Measurements from ENCODE around the gene FN1.

FN1 gene

DNA sequence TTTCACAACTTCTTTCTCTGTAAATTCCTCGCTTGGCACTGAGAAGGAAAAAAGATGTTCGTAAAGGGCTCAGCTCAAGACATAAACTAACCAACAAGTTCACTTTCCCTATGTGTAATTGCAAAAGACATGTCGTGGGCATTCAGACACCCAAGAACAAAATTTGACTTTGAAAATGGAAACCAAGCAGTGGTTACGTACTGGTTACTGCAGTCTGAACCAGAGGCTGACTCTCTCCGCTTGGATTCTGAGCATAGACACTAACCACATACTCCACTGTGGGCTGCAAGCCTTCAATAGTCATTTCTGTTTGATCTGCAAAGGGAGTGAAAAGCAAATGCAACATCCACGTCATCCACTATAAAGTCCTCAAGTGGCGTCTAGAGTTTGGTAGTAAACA lies 53.9 kb downstream of the FN1 start:
- no peak for DNase-seq

- no peak for DNase-seq
Observed at GRCh38 chr2:215380699-215381098, 55.2 kb downstream of the FN1 start.

DNA sequence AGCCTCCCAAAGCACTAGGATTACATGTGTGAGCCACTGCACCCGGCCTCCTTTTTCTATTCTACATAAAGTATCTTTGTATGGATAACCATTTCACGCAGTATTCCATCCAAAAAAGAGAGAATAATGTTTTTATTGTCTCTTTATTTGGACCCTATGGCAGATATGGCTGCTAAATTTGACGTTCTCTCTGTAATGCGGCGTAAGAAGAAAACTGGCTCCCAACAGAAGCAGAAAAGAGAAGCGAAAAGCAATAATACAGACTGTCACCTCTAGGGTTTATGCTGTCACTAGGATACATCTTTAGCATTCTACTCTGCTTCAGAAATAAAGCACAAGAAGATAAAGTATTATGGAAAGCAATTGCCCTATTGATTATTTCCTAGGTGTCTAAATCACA lies 55.9 kb downstream of the FN1 start:
- DNase-seq = no peak

DNA sequence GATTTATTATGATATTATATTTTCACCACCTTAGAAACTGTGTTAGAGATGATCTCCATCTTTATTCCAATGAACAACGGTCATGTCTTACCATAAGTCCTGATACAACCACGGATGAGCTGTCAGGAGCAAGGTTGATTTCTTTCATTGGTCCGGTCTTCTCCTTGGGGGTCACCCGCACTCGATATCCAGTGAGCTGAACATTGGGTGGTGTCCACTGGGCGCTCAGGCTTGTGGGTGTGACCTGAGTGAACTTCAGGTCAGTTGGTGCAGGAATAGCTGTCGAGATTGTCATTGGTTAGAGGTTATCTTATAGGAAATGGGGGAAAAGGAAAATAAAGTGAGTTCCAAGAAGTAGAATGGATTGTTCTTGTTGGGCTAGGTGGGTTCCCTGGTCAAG lies 56.8 kb downstream of the FN1 start:
- no peak for DNase-seq

DNA sequence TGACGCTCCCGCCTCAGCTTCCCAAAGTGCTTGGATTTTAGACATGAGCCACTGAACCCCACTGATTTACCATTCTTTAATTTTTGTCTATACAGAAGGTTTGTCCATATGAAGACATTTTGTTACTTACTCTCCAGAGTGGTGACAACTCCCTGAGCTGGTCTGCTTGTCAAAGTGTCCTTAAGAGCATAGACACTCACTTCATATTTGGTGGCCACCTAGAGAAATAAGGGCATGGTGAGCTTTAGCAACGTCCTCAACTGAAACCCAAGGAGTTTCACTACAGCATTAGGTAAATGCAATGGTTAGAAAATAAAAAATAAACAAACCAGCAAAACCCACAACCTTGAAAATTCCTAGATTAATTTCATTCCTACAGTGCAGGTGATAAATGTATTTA lies 57.8 kb downstream of the FN1 start:
- no peak for DNase-seq

GRCh38 chr2:215377283-215377682 lies 58.6 kb downstream of the FN1 start:
- no peak for DNase-seq

DNA sequence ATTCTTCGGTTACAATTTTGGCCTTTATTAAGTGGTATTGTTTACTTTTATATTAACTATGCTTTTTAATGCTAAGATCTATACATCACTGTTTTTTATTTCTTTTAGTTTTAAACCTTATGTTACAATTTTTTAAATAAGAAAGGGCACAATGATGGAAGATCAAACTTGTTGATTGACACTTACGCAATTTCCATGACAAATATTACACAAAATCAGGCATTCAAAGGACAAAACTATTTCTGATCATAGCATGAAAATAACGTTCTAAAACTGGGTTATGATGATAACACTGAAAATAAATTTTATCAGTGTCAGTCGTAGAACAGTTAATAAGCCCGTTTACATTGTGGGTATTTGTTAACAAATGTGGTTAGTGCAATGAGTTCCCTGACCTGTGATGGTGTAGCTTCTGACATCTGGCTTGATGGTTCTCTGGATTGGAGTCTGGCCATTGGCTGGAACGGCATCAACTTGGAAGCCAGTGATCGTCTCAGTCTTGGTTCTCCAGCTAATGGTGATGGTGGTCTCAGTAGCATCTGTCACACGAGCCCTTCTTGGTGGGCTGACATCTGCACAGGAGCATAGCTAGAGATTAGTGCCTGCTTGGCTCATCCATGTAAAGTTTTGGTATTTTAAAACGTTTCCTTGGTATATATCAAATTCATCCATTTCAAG lies 59.6 kb downstream of the FN1 start:
- no peak for DNase-seq

DNA sequence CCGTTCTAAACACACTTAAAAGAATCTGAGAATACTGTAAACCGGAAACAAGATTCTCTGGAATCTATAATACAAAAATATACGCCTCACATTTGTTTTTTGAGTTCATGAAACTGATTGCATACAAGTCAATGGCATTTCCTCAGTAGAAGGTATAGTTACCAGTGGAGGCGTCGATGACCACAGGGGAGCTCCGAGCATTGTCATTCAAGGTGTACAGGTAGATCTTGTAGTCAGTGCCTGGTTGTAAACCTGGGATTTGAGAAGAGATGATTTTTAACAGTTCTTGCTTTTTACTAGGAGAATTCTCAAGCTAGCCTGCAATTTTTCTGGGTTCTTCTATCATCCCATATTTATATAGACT lies 60.4 kb downstream of the FN1 start:
- DNase-seq = no peak

GRCh38 chr2:215374642-215375466 lies 61.0 kb downstream of the FN1 start:
- no peak for DNase-seq

DNA sequence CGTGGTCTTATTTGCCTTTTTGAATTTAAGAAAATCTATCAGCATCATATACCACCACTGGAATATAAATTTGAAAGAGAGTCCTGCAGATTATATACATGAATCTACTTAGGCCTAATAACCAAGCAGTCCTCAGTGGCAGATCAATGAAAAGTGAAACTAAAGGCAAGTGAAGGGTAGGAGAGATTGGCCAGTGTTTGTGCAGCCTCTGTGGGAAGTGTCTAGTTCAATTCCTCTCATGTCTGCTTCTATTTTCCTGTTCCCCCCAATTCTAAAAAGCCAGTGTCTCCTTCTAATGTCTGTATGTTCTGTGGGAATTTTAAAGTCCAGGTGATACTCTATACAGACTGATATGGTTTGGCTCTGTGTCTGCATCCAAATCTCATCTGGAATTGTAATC lies 61.9 kb downstream of the FN1 start:
- no peak for DNase-seq

- DNase-seq = no peak
Observed at GRCh38 chr2:215372968-215373649, 62.8 kb downstream of the FN1 start.

DNA sequence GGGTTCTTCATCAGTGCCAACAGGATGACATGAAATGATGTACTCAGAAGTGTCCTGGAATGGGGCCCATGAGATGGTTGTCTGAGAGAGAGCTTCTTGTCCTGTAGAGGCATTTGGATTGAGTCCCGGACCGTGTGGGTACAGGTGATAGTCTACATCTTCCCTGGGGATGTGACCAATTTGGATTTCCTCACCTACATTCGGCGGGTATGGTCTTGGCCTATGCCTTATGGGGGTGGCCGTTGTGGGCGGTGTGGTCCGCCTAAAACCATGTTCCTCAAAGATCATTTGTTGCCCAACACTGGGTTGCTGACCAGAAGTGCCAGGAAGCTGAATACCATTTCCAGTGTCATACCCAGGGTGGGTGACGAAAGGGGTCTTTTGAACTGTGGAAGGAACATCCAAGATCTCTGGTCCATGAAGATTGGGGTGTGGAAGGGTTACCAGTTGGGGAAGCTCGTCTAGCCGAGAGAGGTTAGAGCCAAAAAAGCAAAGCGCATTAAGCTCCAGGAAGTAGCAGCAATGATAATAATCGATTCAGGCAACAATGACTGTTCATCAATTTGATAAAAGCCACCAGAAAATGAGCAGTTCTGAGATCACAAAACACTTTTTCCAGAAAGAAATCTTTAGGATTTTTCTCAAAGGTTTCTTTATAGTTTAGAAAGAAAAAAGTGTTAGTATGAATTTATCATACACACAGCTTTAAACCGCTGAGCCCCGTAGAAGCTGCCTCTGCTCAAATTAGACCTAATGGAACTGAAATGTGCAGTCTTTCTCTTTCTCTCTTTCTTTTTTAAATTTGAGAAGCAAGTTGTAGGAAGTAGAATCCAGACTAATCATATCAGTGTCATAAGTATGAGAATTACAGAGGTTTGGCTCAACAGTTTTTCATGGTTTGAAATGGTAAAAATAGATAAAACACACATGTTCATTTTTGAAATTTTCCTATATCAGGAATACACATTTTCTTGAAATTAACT lies 63.7 kb downstream of the FN1 start:
- no peak for DNase-seq

DNA sequence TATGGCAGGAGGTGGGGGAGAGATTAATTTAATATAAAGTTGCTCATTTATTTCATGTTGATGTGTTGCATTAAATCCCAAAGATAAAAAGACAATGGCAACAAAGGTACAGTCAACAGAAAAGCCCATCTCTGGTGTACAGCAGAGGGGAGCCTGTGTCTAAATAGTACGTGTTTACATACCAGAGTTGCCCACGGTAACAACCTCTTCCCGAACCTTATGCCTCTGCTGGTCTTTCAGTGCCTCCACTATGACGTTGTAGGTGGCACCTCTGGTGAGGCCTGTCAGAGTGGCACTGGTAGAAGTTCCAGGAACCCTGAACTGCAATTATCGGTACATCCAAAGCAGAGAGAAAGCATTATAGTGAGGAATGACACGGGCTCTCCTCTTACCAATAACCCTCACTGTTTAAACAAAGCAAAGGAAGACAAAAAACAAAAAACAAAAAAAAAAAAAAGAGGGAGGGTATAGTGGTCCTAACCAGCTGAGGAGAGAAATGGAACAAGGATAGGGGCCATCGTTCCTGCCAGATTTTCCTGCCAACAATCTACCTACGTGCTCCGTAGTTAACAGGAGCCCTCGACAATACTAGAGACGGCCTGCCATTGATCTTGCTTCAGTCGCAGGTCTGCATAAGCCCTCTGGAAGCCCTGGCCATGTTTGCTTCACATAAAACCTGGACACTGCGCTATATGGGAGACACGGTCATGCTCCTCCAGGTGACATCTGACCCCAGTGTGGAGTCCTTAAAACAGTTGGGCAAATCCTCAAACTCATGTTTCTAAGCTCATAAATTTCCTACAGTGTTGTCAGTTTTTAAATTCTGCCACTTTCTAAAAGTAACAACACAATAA lies 65.5 kb downstream of the FN1 start:
- DNase-seq = no peak

- DNase-seq = no peak
Observed at GRCh38 chr2:215369181-215369760, 66.6 kb downstream of the FN1 start.

GRCh38 chr2:215368493-215368809 lies 67.4 kb downstream of the FN1 start:
- DNase-seq = no peak

GRCh38 chr2:215367662-215368492 lies 68.0 kb downstream of the FN1 start:
- no peak for DNase-seq

DNA sequence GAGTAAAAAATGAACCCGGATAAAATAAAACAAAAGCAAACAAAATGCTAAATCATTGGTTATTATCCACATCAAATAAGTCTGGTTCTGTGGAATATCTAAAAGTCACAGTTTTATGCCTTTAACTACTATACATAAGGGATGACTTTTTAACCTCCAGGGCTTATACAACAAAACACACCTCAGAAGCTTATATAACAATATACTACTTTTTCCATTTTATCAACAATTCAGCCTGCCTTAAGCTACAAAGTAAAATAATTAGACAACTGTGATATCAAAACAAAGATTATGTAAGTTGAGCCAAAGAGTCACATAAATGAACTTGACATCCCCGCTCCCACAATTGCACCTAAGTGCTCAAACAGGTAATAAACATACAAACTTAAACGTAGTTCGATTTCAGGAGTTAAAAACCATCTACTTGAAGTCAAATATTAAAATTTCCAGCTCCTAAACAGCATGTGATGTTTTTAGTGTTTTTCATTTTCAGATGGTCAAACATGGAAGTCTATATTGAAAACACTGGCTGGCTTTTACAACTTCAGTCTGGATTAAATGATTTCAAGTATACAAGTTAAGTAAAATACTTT lies 69.3 kb downstream of the FN1 start:
- DNase-seq = no peak

DNA sequence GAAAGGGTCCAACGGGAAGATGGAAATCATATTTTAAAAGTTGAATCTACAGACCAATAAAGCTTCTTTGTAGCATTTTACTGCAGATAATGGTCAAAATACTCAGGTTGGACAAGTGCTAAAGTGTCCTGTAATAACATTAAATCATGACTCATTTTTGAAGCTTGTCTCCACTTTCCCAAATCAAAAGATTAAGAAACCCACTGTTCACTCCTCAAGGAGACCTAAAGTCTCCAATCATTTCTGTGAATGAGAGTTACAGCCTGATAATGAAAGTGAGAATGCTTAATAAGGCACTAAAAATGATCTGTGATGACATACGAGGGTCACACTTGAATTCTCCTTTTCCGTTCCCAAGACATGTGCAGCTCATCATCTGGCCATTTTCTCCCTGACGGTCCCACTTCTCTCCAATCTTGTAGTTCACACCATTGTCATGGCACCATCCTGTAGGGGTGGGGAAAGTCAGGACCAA lies 70.6 kb downstream of the FN1 start:
- DNase-seq = no peak

DNA sequence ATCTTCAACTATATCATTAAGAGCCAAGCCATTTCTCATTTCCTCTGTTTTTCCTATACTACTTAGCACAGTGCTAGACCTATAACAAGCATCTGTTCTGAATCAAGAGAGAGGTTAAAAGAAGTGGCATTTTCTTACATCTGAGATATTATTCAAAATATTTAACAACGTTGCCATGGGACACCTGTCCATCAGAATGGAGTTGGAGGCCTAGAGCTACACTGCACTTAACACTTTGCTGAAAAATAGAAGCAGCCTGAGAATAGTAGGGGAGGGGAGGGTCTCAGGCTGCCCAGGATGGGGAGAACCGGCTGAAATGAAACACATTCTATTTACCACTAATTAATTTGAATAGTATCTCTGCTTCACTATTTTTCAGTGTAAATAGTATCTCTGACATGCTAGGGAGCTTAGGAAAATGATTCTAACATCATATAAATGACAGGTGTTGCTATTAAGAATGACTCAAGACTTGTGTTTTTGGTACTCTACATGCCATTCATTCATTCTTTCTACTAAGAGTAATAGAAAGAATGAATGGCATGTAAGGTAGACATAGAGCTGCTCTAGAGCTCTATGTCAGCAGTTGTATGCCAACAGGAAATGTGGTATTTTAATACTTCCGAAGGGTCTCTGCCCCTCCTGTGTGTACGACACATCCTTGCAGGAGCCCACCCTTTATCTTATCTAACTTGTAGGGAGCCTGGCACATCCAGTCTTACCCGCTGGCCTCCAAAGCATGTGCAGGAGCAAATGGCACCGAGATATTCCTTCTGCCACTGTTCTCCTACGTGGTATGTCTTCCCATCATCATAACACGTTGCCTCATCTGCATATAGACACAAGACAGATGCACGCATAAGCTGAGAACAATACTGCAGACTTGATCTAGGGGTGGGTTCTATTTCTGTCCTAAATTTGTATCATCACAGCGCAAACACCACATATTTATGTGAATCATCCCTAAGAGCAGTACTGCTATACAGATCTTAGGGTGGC lies 71.4 kb downstream of the FN1 start:
- no peak for DNase-seq
